Endodermal cell (in vitro differentiated cells): ENCODE results near the gene ZNF280C. TPM values are rescaled to one million over a fixed set of nuclear protein-coding genes. Genes with fewer than 3 reads are reported as not detected.

ENCODE experiments used
- DNase-seq: peaks from one replicate; pipeline ENCODE4 v3.0.0-alpha.2; 2017
- H3K27ac ChIP-seq: 2 replicates; pipeline ENCODE4 v1.5.1; 2013; ENCODE audit warnings: mild to moderate bottlenecking, low read depth, low read length, moderate library complexity
- H3K27me3 ChIP-seq: 2 replicates; pipeline ENCODE4 v1.6.1; 2013; ENCODE audit warnings: mild to moderate bottlenecking, low read length, moderate library complexity; ENCODE audit not compliant: insufficient read depth, control insufficient read depth, poor library complexity, severe bottlenecking
- H3K36me3 ChIP-seq: 2 replicates; pipeline ENCODE4 v1.7.0; 2013; ENCODE audit warnings: mild to moderate bottlenecking, low read length, moderate library complexity; ENCODE audit not compliant: control insufficient read depth, insufficient read depth
- H3K4me1 ChIP-seq: one replicate; pipeline ENCODE4 v1.7.0; 2013; ENCODE audit warnings: low read length; ENCODE audit not compliant: control insufficient read depth, insufficient read depth
- H3K4me3 ChIP-seq: 2 replicates; pipeline ENCODE4 v1.5.1; 2013; ENCODE audit warnings: mild to moderate bottlenecking, low read length, moderate library complexity
- H3K9ac ChIP-seq: 2 replicates; pipeline ENCODE4 v1.6.1; 2013; ENCODE audit warnings: mild to moderate bottlenecking, low read length, moderate library complexity; ENCODE audit not compliant: poor library complexity, severe bottlenecking; ENCODE audit errors: extremely low read depth
- H3K9me3 ChIP-seq: 2 replicates; pipeline ENCODE4 v1.6.1; 2013; ENCODE audit warnings: mild to moderate bottlenecking, low read length, moderate library complexity; ENCODE audit not compliant: control insufficient read depth
- H3K27ac Mint-ChIP-seq: 2 replicates; pipeline ENCODE4 v1.8.0; 2020; ENCODE audit warnings: mixed read lengths
- H3K27me3 Mint-ChIP-seq: 2 replicates; pipeline ENCODE4 v1.8.0; 2021; ENCODE audit warnings: mild to moderate bottlenecking, mixed read lengths; ENCODE audit not compliant: insufficient read depth
- H3K36me3 Mint-ChIP-seq: 2 replicates; pipeline ENCODE4 v1.8.0; 2020; ENCODE audit warnings: low read depth, mixed read lengths
- H3K4me1 Mint-ChIP-seq: 2 replicates; pipeline ENCODE4 v1.8.0; 2020; ENCODE audit warnings: mixed read lengths
- H3K4me3 Mint-ChIP-seq: 2 replicates; pipeline ENCODE4 v1.8.0; 2020; ENCODE audit warnings: mild to moderate bottlenecking, moderate library complexity, mixed read lengths
- H3K9me3 Mint-ChIP-seq: 2 replicates; pipeline ENCODE4 v1.8.0; 2020; ENCODE audit warnings: mild to moderate bottlenecking, mixed read lengths
- CTCF ChIP-seq: fragments of 200-600 bp; sonication (generic); conservative IDR thresholded peaks from 2 replicates; pipeline ENCODE4 v1.5.0; 2021; ENCODE audit warnings: antibody characterized with exemption, mild to moderate bottlenecking
- WGBS, 2 experiments: methylation state at CpG; one replicate each; pipeline versions ENCODE4 v1.1.5 to v1.1.7; 2013; ENCODE audit warnings: missing lambda C conversion rate in 2 of 2, mixed read lengths in 1 of 2; ENCODE audit not compliant: insufficient coverage in 1 of 2, insufficient read length in 1 of 2; 5-methylcytosine and 5-hydroxymethylcytosine counted together
- total RNA-seq, 2 donors: library from RNA; stranded (reverse); fragmentation: NEBNext Ultra II Directional in 1 of 2; extraction: Animal tissue kit (Norgen Biotek cat#: 25700) in 1 of 2; gene quantifications; 2 replicates in 1 of 2; 3 replicates in 1 of 2; pipeline ENCODE4 v1.2.1, GENCODE V29; 2021

The ZNF280C gene
- total RNA-seq, 2 donors from 2014 or later = 15.4 to 15.7 TPM

GRCh38 chrX:130173190-130173895 lies 95.4 kb downstream of the ZNF280C start:
- Histone ChIP-seq H3K9me3 (no peaks in the 10 kb centered on the region), H3K4me3 (no peak overlapping the region), H3K27ac (no peak overlapping the region), H3K9ac (no peak overlapping the region), H3K27me3 (peaks cover 36% of the 10 kb centered on the region), H3K4me1 (no peaks in the 10 kb centered on the region), H3K36me3 (no peaks in the 10 kb centered on the region)
- 73 to 90% methylated on average over 2 to 7 of the region's 7 CpGs for WGBS, 2 experiments
- Mint-ChIP-seq H3K27me3 (peaks cover 46% of the 10 kb centered on the region), H3K27ac (no peak overlapping the region), H3K4me1 (no peaks in the 10 kb centered on the region), H3K9me3 (peaks cover 41% of the 10 kb centered on the region), H3K36me3 (no peaks in the 10 kb centered on the region), H3K4me3 (no peak overlapping the region)
- no peak for TF ChIP-seq CTCF
- DNase-seq = no peak

- DNase-seq = peak; percentile 57
- H3K9ac ChIP-seq = no peak overlapping the region
- TF ChIP-seq CTCF = peak; percentile 16
- H3K36me3 Mint-ChIP-seq = no peaks in the 10 kb centered on the region
- H3K4me1 Mint-ChIP-seq = no peaks in the 10 kb centered on the region
- H3K9me3 ChIP-seq = no peaks in the 10 kb centered on the region
- no peaks in the 10 kb centered on the region for H3K36me3 ChIP-seq
- H3K27me3 ChIP-seq = peaks cover 36% of the 10 kb centered on the region
- H3K27ac Mint-ChIP-seq = no peak overlapping the region
- no peak overlapping the region for H3K27ac ChIP-seq
- peaks cover 37% of the 10 kb centered on the region for H3K9me3 Mint-ChIP-seq
- no peaks in the 10 kb centered on the region for H3K4me1 ChIP-seq
- H3K27me3 Mint-ChIP-seq = peaks cover 46% of the 10 kb centered on the region
- H3K4me3 Mint-ChIP-seq = peak overlapping the region; percentile 54
- peak overlapping the region; percentile 69 for H3K4me3 ChIP-seq
- 23% methylated on average over 34 of the region's 34 CpGs; no CpG with 5 or more reads in 1 of the 2 experiments for WGBS, 2 experiments
Observed at GRCh38 chrX:130172127-130172845, 96.4 kb downstream of the ZNF280C start.

GRCh38 chrX:130171446-130172126 lies 97.1 kb downstream of the ZNF280C start, which contains the start of gene RAB33A:
Gene RAB33A (plus strand): TSS chrX:130171962. CDS start chrX:130172063, 101 bp downstream.
- Histone ChIP-seq H3K4me1 (no peaks in the 10 kb centered on the region), H3K27ac (peak within 1 kb of the TSS; percentile 80), H3K9me3 (no peaks in the 10 kb centered on the region), H3K4me3 (peak within 1 kb of the TSS; percentile 69), H3K36me3 (no peaks in the 10 kb centered on the region), H3K27me3 (peaks cover 36% of the 10 kb centered on the region), H3K9ac (no peak within 1 kb of the TSS)
- H3K9me3 Mint-ChIP-seq = peaks cover 40% of the 10 kb centered on the region
- H3K27ac Mint-ChIP-seq = no peak within 1 kb of the TSS
- H3K4me3 Mint-ChIP-seq = peak within 1 kb of the TSS; percentile 54
- peak; percentile 75 for DNase-seq
- H3K27me3 Mint-ChIP-seq = peaks cover 46% of the 10 kb centered on the region
- H3K4me1 Mint-ChIP-seq = peaks cover 6% of the 10 kb centered on the region
- TF ChIP-seq CTCF = no peak
- 3% methylated on average over 53 of the region's 61 CpGs; no CpG with 5 or more reads in 1 of the 2 experiments for WGBS, 2 experiments
- no peaks in the 10 kb centered on the region for H3K36me3 Mint-ChIP-seq
